Measurements from ENCODE around the gene GPR158.
A peak's percentile ranks its signal among the peaks of the same experiment; 100 is the strongest.

GPR158 gene

DNA sequence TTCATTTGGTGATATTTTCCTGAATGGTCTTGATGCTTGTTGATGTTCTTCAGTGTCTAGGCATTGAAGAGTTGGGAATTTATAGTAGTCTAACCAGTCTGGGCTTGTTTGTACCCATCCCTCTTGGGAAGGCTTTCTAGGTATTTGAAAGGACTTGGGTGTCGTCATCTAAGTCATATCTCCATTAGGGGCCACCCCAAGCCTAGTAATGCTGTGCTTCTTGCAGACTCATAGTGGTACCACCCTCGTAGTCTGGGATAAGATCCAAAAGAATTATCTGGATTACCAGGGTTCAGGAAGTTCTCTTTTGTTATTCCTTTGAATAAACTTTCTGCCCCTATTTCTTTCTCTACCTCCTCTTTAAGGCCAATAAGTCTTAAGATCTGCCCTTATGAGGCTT is 439.9 kb downstream of the GPR158 start:
- DNase-seq (ENCODE audit: low read depth): peak; percentile 47
- TF ChIP-seq, protein P1, sequence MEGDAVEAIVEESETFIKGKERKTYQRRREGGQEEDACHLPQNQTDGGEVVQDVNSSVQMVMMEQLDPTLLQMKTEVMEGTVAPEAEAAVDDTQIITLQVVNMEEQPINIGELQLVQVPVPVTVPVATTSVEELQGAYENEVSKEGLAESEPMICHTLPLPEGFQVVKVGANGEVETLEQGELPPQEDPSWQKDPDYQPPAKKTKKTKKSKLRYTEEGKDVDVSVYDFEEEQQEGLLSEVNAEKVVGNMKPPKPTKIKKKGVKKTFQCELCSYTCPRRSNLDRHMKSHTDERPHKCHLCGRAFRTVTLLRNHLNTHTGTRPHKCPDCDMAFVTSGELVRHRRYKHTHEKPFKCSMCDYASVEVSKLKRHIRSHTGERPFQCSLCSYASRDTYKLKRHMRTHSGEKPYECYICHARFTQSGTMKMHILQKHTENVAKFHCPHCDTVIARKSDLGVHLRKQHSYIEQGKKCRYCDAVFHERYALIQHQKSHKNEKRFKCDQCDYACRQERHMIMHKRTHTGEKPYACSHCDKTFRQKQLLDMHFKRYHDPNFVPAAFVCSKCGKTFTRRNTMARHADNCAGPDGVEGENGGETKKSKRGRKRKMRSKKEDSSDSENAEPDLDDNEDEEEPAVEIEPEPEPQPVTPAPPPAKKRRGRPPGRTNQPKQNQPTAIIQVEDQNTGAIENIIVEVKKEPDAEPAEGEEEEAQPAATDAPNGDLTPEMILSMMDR (IDR thresholded peaks at IDR 0.05; ENCODE audit: insufficient read depth, low read depth, low read length, missing control alignments): no peak
- H3K4me3 ChIP-seq (ENCODE audit: low read length): no peak overlapping the region

DNA sequence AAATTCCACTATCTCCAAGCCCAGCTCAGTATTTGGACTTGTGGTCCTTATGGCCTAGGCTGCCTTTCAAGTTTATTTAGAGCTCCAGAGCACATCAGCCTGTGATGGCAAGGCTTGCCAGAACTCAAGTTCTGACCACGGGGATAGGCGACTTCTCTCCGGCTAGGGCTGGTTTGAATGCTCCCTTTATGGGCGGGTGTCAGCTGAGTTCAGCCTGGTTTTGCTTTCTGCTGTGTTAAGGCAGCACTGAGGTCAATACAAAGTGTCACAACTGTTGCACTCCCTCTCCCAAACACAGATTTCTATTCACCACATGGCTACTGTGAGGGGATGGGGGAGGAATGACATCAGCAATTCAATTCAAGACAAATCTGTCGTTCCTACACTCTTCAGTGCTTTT is 441.1 kb downstream of the GPR158 start:
- TF ChIP-seq, protein P1 (IDR thresholded peaks at IDR 0.05; ENCODE audit: insufficient read depth, low read depth, low read length, missing control alignments): no peak
- DNase-seq (ENCODE audit: low read depth): no peak
- no peak overlapping the region for H3K4me3 ChIP-seq (ENCODE audit: low read length)

DNA sequence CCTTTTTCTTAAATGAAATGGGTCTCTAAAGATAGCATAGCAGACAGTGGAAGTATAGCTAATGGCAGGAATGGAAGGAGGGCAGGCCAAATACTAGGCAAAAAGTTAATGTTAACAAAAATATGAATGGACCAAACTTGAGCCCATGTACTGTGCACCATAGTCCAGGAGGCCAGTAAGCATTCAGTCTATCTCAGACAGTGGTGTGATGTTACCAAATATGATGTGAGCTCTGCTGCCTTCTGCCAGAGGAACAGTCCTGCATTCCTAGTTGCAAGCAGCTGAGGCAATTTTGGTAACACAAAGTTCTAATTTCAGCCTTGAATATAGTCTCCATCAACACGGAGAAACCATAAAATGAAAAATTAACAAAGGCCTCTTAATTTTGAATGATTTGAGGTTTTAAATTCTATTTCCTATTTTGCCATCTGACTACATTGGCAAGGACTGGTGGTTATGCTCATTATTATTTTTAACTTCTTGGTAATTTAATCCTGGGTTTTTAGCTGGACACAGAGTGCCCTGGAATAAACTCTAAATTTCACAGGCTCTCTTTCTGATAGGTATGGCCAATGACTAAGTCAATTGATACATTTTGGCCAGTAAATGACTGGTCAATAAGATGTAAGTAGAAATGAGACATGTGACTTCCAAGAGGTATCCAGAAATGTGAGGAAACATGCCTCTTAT is 442.2 kb downstream of the GPR158 start:
- TF ChIP-seq, protein P1 (IDR thresholded peaks at IDR 0.05; ENCODE audit: insufficient read depth, low read depth, low read length, missing control alignments): no peak
- DNase-seq (ENCODE audit: low read depth): no peak
- no peak overlapping the region for H3K4me3 ChIP-seq (ENCODE audit: low read length)

DNA sequence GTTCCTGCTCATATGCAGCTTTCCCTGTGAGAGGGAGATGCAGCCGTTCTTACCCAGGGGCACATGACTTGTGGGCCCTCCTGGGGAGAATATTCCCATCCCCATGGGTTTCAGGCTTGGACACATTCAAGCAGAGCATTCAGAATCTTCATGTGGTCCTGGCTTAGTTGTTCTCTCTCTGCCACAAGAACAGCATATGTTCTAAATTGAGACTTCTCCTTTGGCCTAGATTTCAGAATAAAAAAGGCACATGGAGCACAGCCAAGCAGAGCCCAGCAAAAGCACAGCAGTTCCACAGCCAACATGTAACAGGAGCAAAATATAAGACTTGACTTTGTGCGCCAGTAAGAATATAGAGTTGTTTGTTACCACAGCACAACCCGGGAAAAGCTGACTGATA is 452.8 kb downstream of the GPR158 start:
- H3K4me3 ChIP-seq (ENCODE audit: low read length): no peak overlapping the region
- TF ChIP-seq, protein P1 (IDR thresholded peaks at IDR 0.05; ENCODE audit: insufficient read depth, low read depth, low read length, missing control alignments): no peak
- no peak for DNase-seq (ENCODE audit: low read depth)

DNA sequence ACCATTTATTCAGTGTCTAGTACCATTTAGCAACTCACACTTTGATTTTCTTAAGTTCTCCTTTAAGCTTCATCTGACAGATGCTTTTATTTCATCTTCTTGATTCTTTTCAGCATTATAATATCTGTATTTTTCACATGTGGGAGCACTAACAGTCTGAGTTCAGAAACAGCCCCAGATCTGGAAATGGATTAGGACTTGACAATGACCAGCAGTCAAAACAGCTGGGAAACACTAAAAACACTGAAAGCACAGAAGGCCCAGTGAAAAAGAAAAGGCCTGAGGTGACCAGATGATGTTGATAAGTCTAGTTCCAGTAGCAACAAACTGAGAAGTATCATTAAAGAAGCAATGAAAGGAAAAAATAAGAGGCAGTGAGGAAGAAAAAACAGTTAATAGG is 454.5 kb downstream of the GPR158 start:
- no peak for DNase-seq (ENCODE audit: low read depth)
- TF ChIP-seq, protein P1 (IDR thresholded peaks at IDR 0.05; ENCODE audit: insufficient read depth, low read depth, low read length, missing control alignments): no peak
- no peak overlapping the region for H3K4me3 ChIP-seq (ENCODE audit: low read length)

DNA sequence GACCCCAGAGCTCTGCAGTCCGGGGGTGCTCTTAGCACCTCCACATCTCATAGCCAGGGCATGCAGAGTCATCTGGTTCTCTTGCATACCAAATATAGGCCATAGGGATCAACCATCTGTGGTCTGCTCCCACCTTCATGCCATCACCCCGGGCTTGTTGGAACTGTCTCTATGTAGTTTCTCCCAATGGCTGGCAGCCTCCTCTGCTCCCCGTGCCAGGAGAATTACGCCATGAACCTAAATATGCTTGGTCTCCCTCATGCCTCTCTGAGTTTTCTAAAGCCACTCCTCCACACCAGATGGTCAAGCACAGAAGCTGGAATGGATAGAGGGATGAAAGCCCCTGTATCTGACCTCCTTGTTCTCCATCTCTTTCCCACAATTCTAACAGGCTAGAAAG is 456.7 kb downstream of the GPR158 start:
- DNase-seq (ENCODE audit: low read depth): no peak
- no peak overlapping the region for H3K4me3 ChIP-seq (ENCODE audit: low read length)
- TF ChIP-seq, protein P1 (IDR thresholded peaks at IDR 0.05; ENCODE audit: insufficient read depth, low read depth, low read length, missing control alignments): no peak

DNA sequence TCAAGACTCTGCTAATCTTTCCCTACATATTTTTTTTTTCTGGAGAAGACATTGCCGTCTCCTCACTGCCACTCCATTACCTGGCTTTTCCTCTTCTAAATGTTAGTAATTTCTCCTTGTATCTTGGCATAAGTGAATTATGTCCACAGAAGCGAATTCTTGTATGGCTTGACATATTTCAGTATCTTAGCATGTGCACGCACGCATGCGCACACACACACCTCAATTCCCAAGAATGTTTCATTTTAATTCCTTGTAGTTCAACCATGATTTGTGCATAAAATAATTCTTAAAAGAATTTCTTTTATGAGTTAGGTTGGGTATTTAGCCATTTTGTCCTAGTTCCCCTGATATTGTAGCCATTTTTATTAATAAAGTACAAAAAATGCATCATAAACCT is 458.0 kb downstream of the GPR158 start:
- TF ChIP-seq, protein P1 (IDR thresholded peaks at IDR 0.05; ENCODE audit: insufficient read depth, low read depth, low read length, missing control alignments): no peak
- no peak overlapping the region for H3K4me3 ChIP-seq (ENCODE audit: low read length)
- no peak for DNase-seq (ENCODE audit: low read depth)

Measured in epithelial cell of esophagus (primary cell).